ENCODE results near the gene PRKG1.

PRKG1 gene

DNA sequence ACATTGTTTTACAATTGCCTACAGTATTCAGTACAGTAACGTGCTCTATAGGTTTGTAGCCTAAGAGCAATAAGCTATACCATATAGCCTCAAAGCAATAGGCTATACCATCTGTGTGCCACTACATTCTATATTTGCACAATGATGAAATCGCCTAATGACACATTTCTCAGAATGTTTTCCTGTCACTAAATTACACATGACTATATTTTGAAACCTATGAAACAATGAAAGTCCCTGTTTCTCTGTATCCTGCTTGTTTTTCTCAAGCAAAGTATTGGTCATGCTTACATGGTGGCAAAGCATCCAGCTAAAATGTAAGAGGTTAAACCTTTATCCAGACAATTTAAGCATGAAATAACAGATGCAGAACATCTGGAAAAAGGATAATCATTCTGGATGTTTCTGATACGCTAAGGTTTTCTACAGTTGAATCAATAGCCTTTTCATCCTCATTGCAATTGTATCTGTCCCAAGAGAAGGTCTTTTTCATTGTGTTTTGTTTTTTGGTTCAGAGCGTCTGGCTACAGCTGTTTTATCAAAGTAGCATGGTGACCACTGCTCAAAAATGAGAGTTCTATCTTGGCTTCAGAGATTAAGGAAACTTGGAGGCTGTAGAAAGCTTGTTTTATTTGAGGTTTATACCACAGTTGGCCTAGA is 543.4 kb downstream of the PRKG1 start:
- peaks cover 11% of the 10 kb centered on the region for H3K9me3 Mint-ChIP-seq (ENCODE audit: low read depth)
- no peak overlapping the region for H3K27ac Mint-ChIP-seq
- H3K36me3 Mint-ChIP-seq = no peaks in the 10 kb centered on the region
- peaks cover 5% of the 10 kb centered on the region for H3K27me3 Mint-ChIP-seq
- no peaks in the 10 kb centered on the region for H3K4me1 Mint-ChIP-seq (ENCODE audit: low read depth)
- no peak overlapping the region for H3K4me3 Mint-ChIP-seq

DNA sequence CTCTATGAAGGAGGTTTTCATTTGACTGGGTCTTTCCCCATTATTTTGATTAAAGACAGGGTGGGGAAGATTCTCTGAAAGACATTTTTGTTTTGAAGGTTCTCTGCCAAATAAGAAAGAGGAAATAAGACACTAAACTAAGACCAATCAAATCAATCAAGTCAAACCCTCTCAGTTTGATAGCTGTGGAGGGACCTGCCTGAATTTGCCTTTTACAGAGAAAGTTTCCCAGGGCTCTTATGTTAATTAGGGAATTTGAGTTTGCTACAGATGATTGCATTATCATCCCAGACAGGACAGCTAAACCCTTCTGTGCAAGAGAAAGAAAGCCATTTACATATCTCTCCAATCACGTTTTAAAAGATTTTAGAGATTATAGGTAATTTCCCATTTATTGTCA is 545.1 kb downstream of the PRKG1 start:
- no peaks in the 10 kb centered on the region for H3K36me3 Mint-ChIP-seq
- H3K27me3 Mint-ChIP-seq = peaks cover 7% of the 10 kb centered on the region
- no peak overlapping the region for H3K27ac Mint-ChIP-seq
- H3K4me3 Mint-ChIP-seq = no peak overlapping the region
- peaks cover 7% of the 10 kb centered on the region for H3K9me3 Mint-ChIP-seq (ENCODE audit: low read depth)
- no peaks in the 10 kb centered on the region for H3K4me1 Mint-ChIP-seq (ENCODE audit: low read depth)

DNA sequence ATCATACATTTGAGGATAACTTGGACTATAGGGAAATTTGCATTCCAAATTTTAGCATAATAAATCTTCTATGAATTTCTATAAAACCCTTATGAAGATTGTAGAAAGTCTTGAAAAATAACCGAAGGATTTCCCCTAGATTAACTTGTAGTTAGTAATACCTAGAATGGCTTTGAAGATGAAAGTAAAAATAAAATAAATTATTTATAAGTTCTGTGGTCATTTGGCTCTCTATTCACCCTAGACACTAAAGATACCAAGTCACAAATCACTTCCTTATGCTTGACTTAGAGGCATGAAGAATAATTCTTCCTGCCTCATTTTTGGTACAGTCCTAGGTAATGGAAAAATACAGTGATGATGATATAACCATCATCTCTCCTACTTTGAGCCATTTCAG is 545.8 kb downstream of the PRKG1 start:
- Mint-ChIP-seq H3K27me3 (peaks cover 7% of the 10 kb centered on the region), H3K4me3 (no peak overlapping the region), H3K4me1 (ENCODE audit: low read depth) (no peaks in the 10 kb centered on the region), H3K9me3 (ENCODE audit: low read depth) (peaks cover 5% of the 10 kb centered on the region), H3K36me3 (no peaks in the 10 kb centered on the region), H3K27ac (no peak overlapping the region)

DNA sequence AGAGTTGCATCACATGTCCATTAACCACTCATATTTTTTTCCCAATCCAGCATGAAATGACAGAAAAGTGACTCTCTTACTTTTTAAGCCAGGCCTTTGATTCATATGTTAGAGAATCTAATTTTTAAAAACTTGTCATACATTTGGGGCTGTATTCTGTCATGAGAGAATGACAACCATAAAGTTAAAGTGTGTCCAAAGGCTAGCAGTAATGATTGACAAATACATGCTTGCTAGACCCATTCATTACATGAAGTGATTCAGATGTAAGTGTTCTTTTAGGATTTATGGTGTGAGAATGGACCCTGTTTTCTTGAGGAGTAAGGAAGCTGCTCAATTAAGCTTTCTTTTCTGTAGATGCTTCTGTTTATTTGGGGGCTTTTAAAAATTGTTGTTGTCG is 549.7 kb downstream of the PRKG1 start:
- Mint-ChIP-seq H3K4me1 (ENCODE audit: low read depth) (no peaks in the 10 kb centered on the region), H3K27ac (no peak overlapping the region), H3K9me3 (ENCODE audit: low read depth) (no peaks in the 10 kb centered on the region), H3K27me3 (peaks cover 5% of the 10 kb centered on the region), H3K36me3 (no peaks in the 10 kb centered on the region), H3K4me3 (no peak overlapping the region)

DNA sequence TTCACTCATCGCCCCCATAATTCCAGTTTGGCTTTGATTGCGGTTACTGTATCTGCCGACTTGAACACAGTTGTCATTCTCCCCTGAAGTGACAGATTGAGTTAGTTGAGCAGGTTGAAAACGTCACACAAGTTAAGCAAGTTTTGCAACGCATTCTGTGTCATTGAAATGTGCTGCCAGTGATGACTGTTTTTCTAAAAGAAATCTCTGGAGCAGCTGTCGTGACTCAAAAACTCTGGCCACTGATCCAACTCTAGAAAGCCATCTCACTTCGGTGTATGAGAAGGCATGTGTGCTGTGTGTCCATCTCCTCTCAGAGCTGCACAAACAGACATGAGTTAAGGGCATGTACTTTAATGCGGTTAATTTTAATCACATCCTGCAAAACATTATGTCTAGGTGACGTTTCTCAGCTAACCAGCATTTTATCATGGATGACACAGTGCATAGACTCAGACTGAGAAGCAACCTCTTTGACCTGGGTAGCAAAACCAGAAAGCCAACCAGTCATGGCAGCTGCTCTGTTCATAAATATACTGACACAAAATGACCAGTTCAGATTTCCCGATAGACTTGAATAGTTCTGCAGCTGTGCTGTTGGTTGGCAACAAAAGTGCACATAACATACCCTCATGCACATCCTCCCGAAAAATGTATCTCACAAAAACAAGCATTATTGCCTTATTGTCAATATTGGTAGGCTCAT is 555.8 kb downstream of the PRKG1 start:
- Mint-ChIP-seq H3K4me3 (no peak overlapping the region), H3K9me3 (ENCODE audit: low read depth) (no peaks in the 10 kb centered on the region), H3K36me3 (no peaks in the 10 kb centered on the region), H3K27ac (no peak overlapping the region), H3K27me3 (peaks cover 7% of the 10 kb centered on the region), H3K4me1 (ENCODE audit: low read depth) (no peaks in the 10 kb centered on the region)

DNA sequence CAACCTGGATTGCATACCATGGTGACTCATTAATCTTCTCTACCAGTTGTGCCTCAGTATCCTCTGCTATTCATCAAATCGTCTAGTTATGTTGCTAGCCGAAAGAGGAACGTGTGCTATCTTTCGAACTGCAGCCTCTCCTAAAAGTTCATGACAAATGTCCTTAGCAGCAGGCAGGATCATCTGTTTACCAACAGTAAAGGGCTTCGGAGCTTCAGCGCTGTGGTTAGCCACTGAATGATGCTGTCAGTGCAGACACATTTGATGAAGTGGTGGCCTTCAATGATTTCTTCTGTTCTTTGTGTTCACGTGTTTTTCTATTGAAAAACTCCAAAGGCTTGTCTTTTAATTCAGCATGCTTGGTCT is 556.3 kb downstream of the PRKG1 start:
- peaks cover 7% of the 10 kb centered on the region for H3K27me3 Mint-ChIP-seq
- no peak overlapping the region for H3K27ac Mint-ChIP-seq
- H3K36me3 Mint-ChIP-seq = no peaks in the 10 kb centered on the region
- H3K9me3 Mint-ChIP-seq (ENCODE audit: low read depth) = no peaks in the 10 kb centered on the region
- no peak overlapping the region for H3K4me3 Mint-ChIP-seq
- no peaks in the 10 kb centered on the region for H3K4me1 Mint-ChIP-seq (ENCODE audit: low read depth)

DNA sequence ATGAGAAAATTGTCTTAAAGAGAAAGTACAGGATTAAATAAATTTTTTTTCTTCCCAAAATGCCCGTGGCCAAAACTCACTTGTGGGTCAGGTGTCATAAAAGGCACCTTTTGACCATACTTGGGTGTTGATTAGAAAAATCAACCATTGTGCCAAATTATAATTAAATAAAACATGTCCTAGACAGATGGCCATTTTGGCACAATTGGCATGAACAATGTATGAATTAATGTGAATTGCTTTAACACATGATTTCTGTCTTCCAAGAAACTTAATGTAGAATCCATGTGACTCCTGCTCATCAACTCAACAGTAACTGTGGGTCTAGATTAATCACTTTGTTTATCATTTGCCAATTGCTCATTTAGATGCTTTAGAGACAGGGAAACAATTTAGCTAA is 561.1 kb downstream of the PRKG1 start:
- Mint-ChIP-seq H3K4me1 (ENCODE audit: low read depth) (no peaks in the 10 kb centered on the region), H3K27ac (no peak overlapping the region), H3K36me3 (no peaks in the 10 kb centered on the region), H3K9me3 (ENCODE audit: low read depth) (no peaks in the 10 kb centered on the region), H3K4me3 (no peak overlapping the region), H3K27me3 (peaks cover 7% of the 10 kb centered on the region)

DNA sequence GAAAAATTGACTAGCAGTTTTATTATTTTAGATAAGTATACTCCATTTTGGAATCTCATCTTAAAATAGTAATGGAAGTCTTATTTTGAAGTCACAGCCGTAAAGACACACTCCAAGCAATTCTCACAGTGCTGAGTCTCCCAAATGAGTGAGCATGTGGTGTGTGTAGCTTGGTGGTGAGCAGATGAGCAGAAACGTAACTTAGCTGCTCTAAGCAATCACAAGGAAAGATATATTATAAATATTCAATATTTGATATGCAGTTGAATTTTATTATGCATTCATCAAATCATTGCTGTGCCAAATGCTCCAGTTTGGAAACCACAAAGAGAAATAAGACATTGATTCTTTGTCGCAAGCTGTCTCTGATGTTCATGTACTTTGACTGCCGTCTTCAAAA is 563.9 kb downstream of the PRKG1 start:
- H3K9me3 Mint-ChIP-seq (ENCODE audit: low read depth) = no peaks in the 10 kb centered on the region
- H3K27ac Mint-ChIP-seq = no peak overlapping the region
- H3K36me3 Mint-ChIP-seq = no peaks in the 10 kb centered on the region
- peaks cover 4% of the 10 kb centered on the region for H3K27me3 Mint-ChIP-seq
- H3K4me1 Mint-ChIP-seq (ENCODE audit: low read depth) = no peaks in the 10 kb centered on the region
- no peak overlapping the region for H3K4me3 Mint-ChIP-seq

DNA sequence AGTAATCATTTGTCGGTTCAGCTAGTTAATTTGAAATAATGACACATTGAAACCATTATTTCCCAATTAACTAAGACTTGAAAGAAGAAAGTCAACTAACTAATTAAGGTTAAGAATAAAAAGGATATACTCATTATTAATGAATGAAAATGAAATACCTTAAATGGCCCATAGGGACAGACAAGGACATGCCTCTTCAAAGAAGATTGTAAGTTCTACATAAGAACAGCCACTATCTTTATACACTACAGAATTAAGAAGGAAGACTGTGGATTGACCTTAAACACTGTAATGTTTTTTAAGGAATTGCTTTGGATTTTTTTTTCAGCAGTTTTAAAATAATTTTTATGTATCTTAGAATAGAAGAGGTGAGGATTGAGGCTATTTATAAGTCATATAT is 564.5 kb downstream of the PRKG1 start:
- H3K27me3 Mint-ChIP-seq = peaks cover 5% of the 10 kb centered on the region
- H3K36me3 Mint-ChIP-seq = no peaks in the 10 kb centered on the region
- H3K27ac Mint-ChIP-seq = no peak overlapping the region
- H3K9me3 Mint-ChIP-seq (ENCODE audit: low read depth) = no peaks in the 10 kb centered on the region
- no peak overlapping the region for H3K4me3 Mint-ChIP-seq
- H3K4me1 Mint-ChIP-seq (ENCODE audit: low read depth) = no peaks in the 10 kb centered on the region

DNA sequence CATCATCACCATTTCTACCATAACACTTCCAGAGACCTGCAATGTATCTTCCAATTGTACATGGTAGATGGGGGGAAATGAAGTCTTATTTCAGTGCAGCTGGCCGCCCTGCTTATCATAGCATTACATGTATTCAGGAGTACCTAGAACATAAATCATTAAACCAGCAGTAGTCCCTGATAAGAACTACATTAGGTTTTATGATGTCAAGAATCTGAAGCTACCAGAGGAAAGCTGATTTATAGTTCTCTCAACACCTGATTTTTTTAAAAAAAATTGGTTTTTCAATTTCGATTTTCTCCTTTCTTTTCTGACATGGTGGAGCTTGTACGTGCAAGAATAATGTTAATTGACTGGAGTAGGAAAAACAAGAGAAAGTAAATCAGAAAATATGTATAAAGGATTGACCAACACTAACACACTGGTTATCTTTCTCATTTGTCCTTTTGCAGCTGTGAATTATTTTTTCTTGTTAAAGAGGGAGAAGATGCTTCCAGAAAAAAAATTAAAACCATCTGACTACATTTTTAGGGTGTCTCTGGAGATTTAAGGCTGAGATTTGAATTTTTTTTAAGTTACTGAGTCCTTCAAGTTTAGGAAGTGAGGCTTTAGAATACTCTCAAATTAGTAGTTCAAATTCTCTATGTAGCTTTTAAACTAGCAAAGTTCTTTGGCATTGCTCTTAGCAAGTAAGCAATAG is 566.0 kb downstream of the PRKG1 start:
- no peaks in the 10 kb centered on the region for H3K9me3 Mint-ChIP-seq (ENCODE audit: low read depth)
- H3K4me3 Mint-ChIP-seq = no peak overlapping the region
- H3K27ac Mint-ChIP-seq = no peak overlapping the region
- H3K4me1 Mint-ChIP-seq (ENCODE audit: low read depth) = no peaks in the 10 kb centered on the region
- peaks cover 2% of the 10 kb centered on the region for H3K27me3 Mint-ChIP-seq
- no peaks in the 10 kb centered on the region for H3K36me3 Mint-ChIP-seq

DNA sequence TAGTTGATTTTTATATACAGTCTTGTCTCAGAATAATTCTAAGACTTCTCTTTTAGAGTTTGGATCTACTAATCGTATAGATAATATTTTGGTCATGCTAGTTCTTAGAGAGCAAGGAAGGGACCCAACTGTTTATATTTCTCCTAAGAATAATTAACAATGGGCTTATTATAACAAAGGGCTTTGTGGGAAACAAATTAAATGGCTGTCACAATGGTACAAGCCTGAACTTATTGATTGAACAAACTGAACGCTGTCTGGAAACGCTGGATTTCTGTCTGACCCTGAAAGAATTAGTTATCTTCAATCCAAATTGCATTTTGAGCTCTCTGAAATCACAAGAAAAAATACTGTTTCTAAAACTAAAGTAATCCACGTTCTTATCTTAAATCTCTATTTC is 568.3 kb downstream of the PRKG1 start:
- no peaks in the 10 kb centered on the region for H3K4me1 Mint-ChIP-seq (ENCODE audit: low read depth)
- no peaks in the 10 kb centered on the region for H3K9me3 Mint-ChIP-seq (ENCODE audit: low read depth)
- H3K4me3 Mint-ChIP-seq = no peak overlapping the region
- no peak overlapping the region for H3K27ac Mint-ChIP-seq
- no peaks in the 10 kb centered on the region for H3K36me3 Mint-ChIP-seq
- H3K27me3 Mint-ChIP-seq = peaks cover 2% of the 10 kb centered on the region

DNA sequence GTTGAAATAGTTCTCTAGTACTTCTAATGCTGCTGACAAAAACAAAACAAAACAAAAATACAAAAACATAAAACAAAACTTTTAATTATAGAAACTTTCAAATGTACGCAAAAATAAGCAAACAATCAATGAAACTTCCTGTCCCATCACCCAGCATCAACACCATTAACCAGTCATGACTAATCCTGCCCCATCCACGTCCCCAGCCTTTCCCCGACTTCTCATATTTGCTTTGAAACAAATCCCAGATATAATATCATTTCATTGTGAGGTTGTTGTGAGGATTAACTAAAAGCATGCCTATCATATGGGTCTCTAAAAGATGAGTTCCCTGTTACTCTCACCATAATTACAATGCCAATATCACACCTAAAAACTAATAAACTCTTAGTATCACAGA is 569.4 kb downstream of the PRKG1 start:
- no peaks in the 10 kb centered on the region for H3K9me3 Mint-ChIP-seq (ENCODE audit: low read depth)
- H3K27ac Mint-ChIP-seq = no peak overlapping the region
- H3K27me3 Mint-ChIP-seq = peaks cover 2% of the 10 kb centered on the region
- H3K36me3 Mint-ChIP-seq = no peaks in the 10 kb centered on the region
- no peaks in the 10 kb centered on the region for H3K4me1 Mint-ChIP-seq (ENCODE audit: low read depth)
- no peak overlapping the region for H3K4me3 Mint-ChIP-seq

DNA sequence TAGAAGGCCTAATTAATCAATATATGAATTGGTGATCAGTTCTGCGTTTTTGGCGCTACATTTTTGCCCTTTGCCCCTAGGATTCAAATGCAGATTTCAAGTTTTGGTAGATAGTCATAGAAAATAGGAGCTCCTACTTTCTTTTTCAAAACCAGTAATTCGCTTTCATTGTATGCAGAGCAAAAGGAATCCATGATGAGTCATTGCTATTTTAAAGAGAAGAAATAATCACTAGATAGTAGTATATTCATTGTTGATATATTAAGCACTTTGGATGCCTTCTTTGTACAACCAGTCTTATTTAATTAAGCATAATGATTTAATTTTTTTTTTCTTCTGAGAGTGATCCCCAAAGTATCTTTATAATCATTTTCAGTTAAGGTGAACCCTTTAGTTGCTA is 574.8 kb downstream of the PRKG1 start:
- no peaks in the 10 kb centered on the region for H3K9me3 Mint-ChIP-seq (ENCODE audit: low read depth)
- no peak overlapping the region for H3K27ac Mint-ChIP-seq
- no peak overlapping the region for H3K4me3 Mint-ChIP-seq
- H3K27me3 Mint-ChIP-seq = no peaks in the 10 kb centered on the region
- no peaks in the 10 kb centered on the region for H3K4me1 Mint-ChIP-seq (ENCODE audit: low read depth)
- no peaks in the 10 kb centered on the region for H3K36me3 Mint-ChIP-seq

DNA sequence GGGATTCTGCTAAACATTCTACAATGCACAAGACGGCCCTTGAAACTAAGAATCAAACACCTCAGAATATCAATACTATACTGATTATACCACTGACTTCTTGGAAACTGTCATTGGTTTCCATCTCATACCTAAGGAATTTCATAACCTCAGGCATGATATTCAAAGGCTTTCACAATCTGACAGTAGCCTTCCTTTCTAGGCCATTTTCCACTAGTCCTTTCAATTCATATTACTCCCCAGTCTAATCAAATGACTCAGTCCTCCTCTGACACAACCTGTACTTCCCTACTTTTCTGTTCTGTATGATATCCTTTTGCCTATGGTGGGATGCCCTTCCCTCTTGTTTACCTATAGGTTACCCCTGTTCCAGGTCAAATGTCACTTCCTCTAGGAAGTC is 576.8 kb downstream of the PRKG1 start:
- H3K27ac Mint-ChIP-seq = no peak overlapping the region
- H3K27me3 Mint-ChIP-seq = peaks cover 4% of the 10 kb centered on the region
- no peak overlapping the region for H3K4me3 Mint-ChIP-seq
- H3K9me3 Mint-ChIP-seq (ENCODE audit: low read depth) = no peaks in the 10 kb centered on the region
- H3K4me1 Mint-ChIP-seq (ENCODE audit: low read depth) = no peaks in the 10 kb centered on the region
- H3K36me3 Mint-ChIP-seq = no peaks in the 10 kb centered on the region

DNA sequence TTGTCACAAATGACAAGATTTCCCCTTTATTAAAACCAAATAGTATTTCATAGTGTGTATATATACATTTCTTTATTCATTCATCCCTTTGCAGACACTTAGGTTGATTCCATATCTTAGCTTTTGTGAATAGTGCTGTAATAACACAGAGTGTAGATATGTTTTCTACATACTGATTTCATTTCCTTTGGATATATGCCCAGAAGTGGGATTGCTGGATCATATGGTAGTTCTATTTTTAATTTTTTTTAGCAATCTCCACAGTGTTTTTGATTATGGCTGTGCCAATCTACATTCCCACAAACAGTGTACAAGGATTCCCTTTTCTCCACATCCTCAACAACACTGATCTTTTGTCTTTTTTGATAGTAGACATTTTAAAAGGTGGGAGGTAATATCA is 578.7 kb downstream of the PRKG1 start:
- H3K4me1 Mint-ChIP-seq (ENCODE audit: low read depth) = no peaks in the 10 kb centered on the region
- no peak overlapping the region for H3K27ac Mint-ChIP-seq
- H3K27me3 Mint-ChIP-seq = peaks cover 6% of the 10 kb centered on the region
- no peaks in the 10 kb centered on the region for H3K9me3 Mint-ChIP-seq (ENCODE audit: low read depth)
- H3K36me3 Mint-ChIP-seq = no peaks in the 10 kb centered on the region
- no peak overlapping the region for H3K4me3 Mint-ChIP-seq
